NOMO-1 treated with dmso at 0.1 percent for 144 hours (cell line): ENCODE results near the gene NRP2.

Experiments
- DNase-seq: peaks from one replicate; lab custom pipeline; 2025; ENCODE audit not compliant: unreplicated experiment; lab: John Stamatoyannopoulos, UW

Gene NRP2

GRCh38 chr2:205686783-205687640, 4.7 kb downstream of the NRP2 start:
- DNase-seq = no peak

- no peak for DNase-seq
Measured at GRCh38 chr2:205687641-205687956, 5.3 kb downstream of the NRP2 start.

- DNase-seq = no peak
Measured at GRCh38 chr2:205688417-205689200, 6.3 kb downstream of the NRP2 start.

- no peak for DNase-seq
Measured at GRCh38 chr2:205689820-205690219, 7.5 kb downstream of the NRP2 start.

GRCh38 chr2:205692104-205692503, 9.8 kb downstream of the NRP2 start:
- DNase-seq = no peak

GRCh38 chr2:205694256-205694655, 12.0 kb downstream of the NRP2 start:
- DNase-seq = no peak

GRCh38 chr2:205695460-205695991, 13.2 kb downstream of the NRP2 start:
- DNase-seq = no peak

GRCh38 chr2:205696331-205696926, 14.1 kb downstream of the NRP2 start:
- DNase-seq = no peak

- no peak for DNase-seq
Measured at GRCh38 chr2:205696927-205697441, 14.7 kb downstream of the NRP2 start.

GRCh38 chr2:205698286-205699268, 16.3 kb downstream of the NRP2 start:
- DNase-seq = no peak

GRCh38 chr2:205699515-205700289, 17.4 kb downstream of the NRP2 start:
- peak; percentile 29 for DNase-seq

GRCh38 chr2:205700331-205701132, 18.2 kb downstream of the NRP2 start:
- DNase-seq = peak; percentile 60

GRCh38 chr2:205701509-205701908, 19.2 kb downstream of the NRP2 start:
- no peak for DNase-seq

- no peak for DNase-seq
Measured at GRCh38 chr2:205702576-205702975, 20.3 kb downstream of the NRP2 start.

GRCh38 chr2:205703471-205704126, 21.3 kb downstream of the NRP2 start:
- no peak for DNase-seq

- DNase-seq = no peak
Measured at GRCh38 chr2:205704127-205704741, 21.9 kb downstream of the NRP2 start.

- DNase-seq = no peak
Measured at GRCh38 chr2:205705511-205706349, 23.4 kb downstream of the NRP2 start.
